Ovary (tissue), 9 donors: ENCODE results near the gene C10orf143. TPM values are rescaled to one million over a fixed set of nuclear protein-coding genes. Genes with fewer than 3 reads are reported as not detected.

Experiments
- DNase-seq, 5 donors: peaks; one replicate each; pipeline ENCODE4 v3.0.0-alpha.2; 2019 to 2020
- H3K27ac ChIP-seq, 2 donors: fragments of 200-600 bp; one replicate each; pipeline versions ENCODE4 v1.5.1 to v1.8.0; 2019 to 2022
- H3K27me3 ChIP-seq: fragments of 200-600 bp; one replicate; pipeline ENCODE4 v1.8.0; 2022
- H3K36me3 ChIP-seq: fragments of 200-600 bp; sonication (generic); one replicate; pipeline ENCODE4 v1.5.1; 2019
- H3K4me1 ChIP-seq: one replicate; pipeline ENCODE4 v1.8.1; 2013; ENCODE audit warnings: mild to moderate bottlenecking, moderate library complexity; ENCODE audit not compliant: insufficient read depth
- H3K4me3 ChIP-seq: fragments of 200-600 bp; sonication (generic); one replicate; pipeline ENCODE4 v1.5.1; 2017
- H3K9me3 ChIP-seq, 2 donors: fragments of 200-600 bp in 1 of 2; sonication (generic) in 1 of 2; one replicate each; pipeline versions ENCODE4 v1.5.1 to v1.8.1; 2013 to 2019; ENCODE audit warnings: mild to moderate bottlenecking in 1 of 2, moderate library complexity in 1 of 2
- EP300 ChIP-seq: sonication (generic); formaldehyde crosslinking; IDR thresholded peaks from one replicate; pipeline ENCODE4 v1.6.1; 2017; ENCODE audit warnings: antibody characterized with exemption
- POLR2A ChIP-seq: fragments of 450-650 bp; IDR thresholded peaks from one replicate; pipeline ENCODE4 v1.6.1; 2017; ENCODE audit warnings: antibody characterized with exemption, mild to moderate bottlenecking, moderate library complexity
- WGBS, 3 donors: extraction: QIAGEN DNeasy Blood & Tissue Kit in 1 of 3; methylation state at CpG; one replicate each; pipeline versions ENCODE4 v1.1.5 to v1.1.7; 2013 to 2017; 5-methylcytosine and 5-hydroxymethylcytosine counted together
- intact Hi-C, 4 donors: fragments of 100-400 bp; cut with DNase I; formaldehyde crosslinking; loops; one replicate each; pipeline versions ENCODE4 v1.11.0 to v1.15.1; 2022 to 2023
- polyA plus RNA-seq, 2 donors: library from polyadenylated mRNA; stranded (reverse); fragments of 200-250 nt in 1 of 2; fragments of 350-450 nt in 1 of 2; fragmentation: Illumina TruSeq in 1 of 2; extraction: RNeasy Lipid Tissue Mini Kit (QIAGEN cat#74804) in 1 of 2; gene quantifications; one replicate each; pipeline ENCODE4 v1.2.3, GENCODE V29; 2013 to 2014
- total RNA-seq, 7 donors: library from RNA; depleted of rRNA in 2 of 7; stranded (reverse); fragments of >200 nt in 2 of 7; fragmentation: NEBNext Ultra II Directional in 3 of 7; extraction: Animal tissue kit (Norgen Biotek cat#: 25700) in 3 of 7; gene quantifications; one replicate each; pipeline versions ENCODE4 v1.1.0 to v1.2.4, GENCODE V29; 2016 to 2023
- TF ChIP-seq, protein P1 (sequence below), 3 donors: fragments of 450-650 bp in 2 of 3; fragments of 200-600 bp in 1 of 3; IDR thresholded peaks; one replicate each; pipeline versions ENCODE4 v1.5.1 to v1.8.0; 2016 to 2022; ENCODE audit warnings: antibody characterized with exemption in 3 of 3, mild to moderate bottlenecking in 1 of 3
- donor health status: DM: no; HTN: no; CAD: no; lungs with moderate emphysema.
- donor health status: DM: no; HTN: no; CAD: no.
- donor health status: Bipolar disorder and iron deficiency.
- donor health status: DM: yes; HTN: yes; CAD: no.
- donor health status: DM: no; HTN: no; CAD: no.
- donor health status: DM: yes; HTN: yes; CAD: no.

The C10orf143 gene
- total and polyA plus RNA-seq, 9 donors = 3.1 to 10.3 (median 5.9) TPM

GRCh38 chr10:130037169-130037661 lies 73.4 kb downstream of the C10orf143 start:
- 74 to 82% (median 77%) methylated on average over 14 of the region's 14 CpGs for WGBS, 3 donors
- intact Hi-C loops = no loop called here

GRCh38 chr10:130036296-130037065 lies 74.1 kb downstream of the C10orf143 start:
- no peak overlapping the region for H3K27ac ChIP-seq
- intact Hi-C loops = no loop called here
- no peaks in the 10 kb centered on the region for H3K27me3 ChIP-seq
- DNase-seq = no peak
- 81 to 89% (median 84%) methylated on average over 10 to 13 of the region's 13 CpGs for WGBS, 3 donors
- no peaks in the 10 kb centered on the region for H3K9me3 ChIP-seq
- TF ChIP-seq POLR2A = no peak
- TF ChIP-seq, protein P1, sequence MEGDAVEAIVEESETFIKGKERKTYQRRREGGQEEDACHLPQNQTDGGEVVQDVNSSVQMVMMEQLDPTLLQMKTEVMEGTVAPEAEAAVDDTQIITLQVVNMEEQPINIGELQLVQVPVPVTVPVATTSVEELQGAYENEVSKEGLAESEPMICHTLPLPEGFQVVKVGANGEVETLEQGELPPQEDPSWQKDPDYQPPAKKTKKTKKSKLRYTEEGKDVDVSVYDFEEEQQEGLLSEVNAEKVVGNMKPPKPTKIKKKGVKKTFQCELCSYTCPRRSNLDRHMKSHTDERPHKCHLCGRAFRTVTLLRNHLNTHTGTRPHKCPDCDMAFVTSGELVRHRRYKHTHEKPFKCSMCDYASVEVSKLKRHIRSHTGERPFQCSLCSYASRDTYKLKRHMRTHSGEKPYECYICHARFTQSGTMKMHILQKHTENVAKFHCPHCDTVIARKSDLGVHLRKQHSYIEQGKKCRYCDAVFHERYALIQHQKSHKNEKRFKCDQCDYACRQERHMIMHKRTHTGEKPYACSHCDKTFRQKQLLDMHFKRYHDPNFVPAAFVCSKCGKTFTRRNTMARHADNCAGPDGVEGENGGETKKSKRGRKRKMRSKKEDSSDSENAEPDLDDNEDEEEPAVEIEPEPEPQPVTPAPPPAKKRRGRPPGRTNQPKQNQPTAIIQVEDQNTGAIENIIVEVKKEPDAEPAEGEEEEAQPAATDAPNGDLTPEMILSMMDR (IDR thresholded peaks at IDR 0.05) = no peak
- TF ChIP-seq EP300 = no peak
- H3K4me3 ChIP-seq = no peak overlapping the region
- no peaks in the 10 kb centered on the region for H3K4me1 ChIP-seq
- H3K36me3 ChIP-seq = no peaks in the 10 kb centered on the region

More at GRCh38 chr10:130037169-130037661, 73.4 kb downstream of the C10orf143 start:
- Histone ChIP-seq H3K27ac (no peak overlapping the region), H3K36me3 (no peaks in the 10 kb centered on the region), H3K4me1 (no peaks in the 10 kb centered on the region), H3K27me3 (no peaks in the 10 kb centered on the region), H3K4me3 (no peak overlapping the region), H3K9me3 (no peaks in the 10 kb centered on the region)
- DNase-seq = no peak
- TF ChIP-seq, protein P1 (IDR thresholded peaks at IDR 0.05) = no peak
- TF ChIP-seq EP300 = no peak
- TF ChIP-seq POLR2A = no peak

DNA sequence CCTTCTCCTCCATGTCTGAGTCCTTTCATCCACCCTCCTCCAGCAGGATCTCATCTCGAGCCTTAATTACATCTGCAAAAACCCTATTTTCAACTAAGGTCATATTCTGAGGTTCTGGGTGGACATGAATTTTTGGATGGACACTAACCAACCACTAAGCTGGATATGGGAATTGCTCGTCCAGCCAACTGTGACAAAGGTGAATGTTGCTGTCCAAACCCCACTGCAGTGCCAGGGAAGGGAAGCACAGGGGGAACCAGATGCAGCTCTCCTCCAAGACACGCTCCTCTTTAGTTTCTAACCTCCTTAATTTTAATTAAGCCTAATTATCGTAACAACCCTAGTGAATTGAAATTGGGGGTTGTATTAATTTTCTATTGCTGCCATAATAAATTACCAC lies 81.4 kb downstream of the C10orf143 start:
- Histone ChIP-seq H3K36me3 (no peaks in the 10 kb centered on the region), H3K27ac (no peak overlapping the region), H3K27me3 (no peaks in the 10 kb centered on the region), H3K9me3 (no peaks in the 10 kb centered on the region), H3K4me3 (no peak overlapping the region), H3K4me1 (no peaks in the 10 kb centered on the region)
- no peak for DNase-seq
- TF ChIP-seq EP300 (no peak), POLR2A (no peak)
- TF ChIP-seq, protein P1 (IDR thresholded peaks at IDR 0.05) = no peak
- WGBS, 3 donors = 80 to 83% (median 82%) methylated on average over 4 of the region's 4 CpGs
- intact Hi-C loops = no loop called here

DNA sequence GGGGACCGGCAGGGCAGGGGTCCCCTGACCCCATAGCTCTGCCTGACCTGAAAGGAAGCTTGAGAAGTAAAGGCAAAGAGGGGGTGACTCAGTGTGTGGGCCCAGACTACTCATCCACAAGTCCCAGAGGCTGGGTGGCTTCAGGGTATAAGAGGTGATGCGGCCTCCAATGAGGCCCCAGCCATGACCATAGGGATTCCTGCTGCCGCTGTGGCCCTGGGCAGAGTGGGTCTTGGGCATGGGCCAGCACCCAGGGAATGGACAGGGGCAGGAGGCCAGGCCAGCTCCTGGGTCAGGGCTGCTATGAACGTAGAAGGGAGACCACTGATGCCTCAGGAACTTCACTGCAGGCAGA lies 82.2 kb downstream of the C10orf143 start:
- H3K27me3 ChIP-seq = no peaks in the 10 kb centered on the region
- WGBS, 3 donors = 75 to 88% (median 79%) methylated on average over 4 of the region's 4 CpGs
- no peaks in the 10 kb centered on the region for H3K9me3 ChIP-seq
- H3K4me3 ChIP-seq = no peak overlapping the region
- H3K36me3 ChIP-seq = no peaks in the 10 kb centered on the region
- TF ChIP-seq, protein P1 (IDR thresholded peaks at IDR 0.05) = no peak
- TF ChIP-seq POLR2A (no peak), EP300 (no peak)
- no peaks in the 10 kb centered on the region for H3K4me1 ChIP-seq
- DNase-seq = peak in 1 of 5 donors; percentile 15
- H3K27ac ChIP-seq = no peak overlapping the region
- intact Hi-C loops = no loop called here
